HG02938 (cell line): ENCODE measurements around the gene CENPT.
A peak's percentile ranks its signal among the peaks of the same experiment; 100 is the strongest.

Experiments used
- ATAC-seq: cut with Tn5 transposase; IDR thresholded peaks from one replicate; pipeline ENCODE4 v1.9.1; 2021; ENCODE audit warnings: mild to moderate bottlenecking, moderate library complexity; ENCODE audit not compliant: unreplicated experiment

The CENPT gene, protein sequence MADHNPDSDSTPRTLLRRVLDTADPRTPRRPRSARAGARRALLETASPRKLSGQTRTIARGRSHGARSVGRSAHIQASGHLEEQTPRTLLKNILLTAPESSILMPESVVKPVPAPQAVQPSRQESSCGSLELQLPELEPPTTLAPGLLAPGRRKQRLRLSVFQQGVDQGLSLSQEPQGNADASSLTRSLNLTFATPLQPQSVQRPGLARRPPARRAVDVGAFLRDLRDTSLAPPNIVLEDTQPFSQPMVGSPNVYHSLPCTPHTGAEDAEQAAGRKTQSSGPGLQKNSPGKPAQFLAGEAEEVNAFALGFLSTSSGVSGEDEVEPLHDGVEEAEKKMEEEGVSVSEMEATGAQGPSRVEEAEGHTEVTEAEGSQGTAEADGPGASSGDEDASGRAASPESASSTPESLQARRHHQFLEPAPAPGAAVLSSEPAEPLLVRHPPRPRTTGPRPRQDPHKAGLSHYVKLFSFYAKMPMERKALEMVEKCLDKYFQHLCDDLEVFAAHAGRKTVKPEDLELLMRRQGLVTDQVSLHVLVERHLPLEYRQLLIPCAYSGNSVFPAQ

DNA sequence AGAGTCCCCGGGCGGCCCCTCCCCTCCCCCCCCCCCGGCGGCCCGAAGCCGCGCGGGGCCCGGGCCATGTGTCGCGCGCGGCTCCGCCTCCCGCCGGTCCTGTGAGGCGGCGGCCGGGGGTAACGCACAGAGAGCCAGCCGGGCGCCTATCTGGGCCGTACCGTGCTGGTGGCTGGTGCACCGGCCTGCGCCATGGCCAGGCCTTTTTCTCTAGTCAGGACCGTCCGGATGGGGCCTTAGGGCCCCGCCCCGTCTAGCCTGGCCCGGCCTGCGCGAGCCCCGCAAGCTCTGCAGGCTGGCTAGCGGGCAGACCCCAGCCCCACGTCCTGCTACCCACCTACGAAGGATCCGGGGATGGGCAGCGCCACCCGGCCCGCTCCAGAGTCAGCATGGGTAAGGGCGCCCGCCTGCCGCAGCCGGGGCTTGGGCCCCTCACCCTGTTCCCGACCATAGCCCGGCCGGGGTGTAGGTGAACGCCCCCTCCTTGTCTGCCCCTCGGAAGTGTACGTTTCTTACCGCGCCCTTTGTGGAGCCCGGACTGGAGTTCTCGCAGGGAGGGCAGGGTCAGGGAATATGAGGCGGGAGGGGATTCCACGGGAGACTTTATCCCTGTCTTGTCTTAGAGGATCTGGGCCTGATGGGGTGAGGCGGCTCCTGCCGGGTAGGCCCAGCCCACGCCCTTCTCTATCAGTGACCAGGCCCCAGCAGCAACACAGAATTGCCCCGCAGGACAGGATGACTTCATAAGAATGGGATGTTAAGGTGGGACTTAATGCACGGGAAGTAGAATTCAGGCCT lies at the start of gene CENPT:
Gene CENPT, minus strand, starts transcription at position 630 of the 798 bp plus-strand sequence. CDS start 13,834 bp downstream, outside the sequence.
- peak; percentile 27 for ATAC-seq

DNA sequence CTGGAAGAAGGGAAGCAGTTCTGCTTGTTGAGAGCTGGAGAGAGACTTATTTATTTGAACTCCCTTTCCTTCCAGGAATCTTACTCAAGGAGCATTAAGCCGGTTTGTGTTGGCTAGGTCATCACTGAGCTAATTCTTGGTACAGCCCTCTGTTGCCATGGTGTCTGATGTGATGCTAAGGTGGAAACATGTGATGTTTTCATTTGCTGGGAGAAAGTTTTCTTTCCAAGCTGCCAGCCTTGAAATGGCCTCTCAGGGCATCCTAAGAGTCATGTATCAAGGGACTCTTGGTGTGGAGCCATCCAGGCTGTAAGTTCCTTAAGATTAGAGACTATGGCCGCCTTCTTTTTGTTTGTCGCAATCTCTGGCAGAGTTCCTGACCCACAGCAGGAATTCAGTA lies 49.7 kb upstream of the CENPT start:
- no peak for ATAC-seq

DNA sequence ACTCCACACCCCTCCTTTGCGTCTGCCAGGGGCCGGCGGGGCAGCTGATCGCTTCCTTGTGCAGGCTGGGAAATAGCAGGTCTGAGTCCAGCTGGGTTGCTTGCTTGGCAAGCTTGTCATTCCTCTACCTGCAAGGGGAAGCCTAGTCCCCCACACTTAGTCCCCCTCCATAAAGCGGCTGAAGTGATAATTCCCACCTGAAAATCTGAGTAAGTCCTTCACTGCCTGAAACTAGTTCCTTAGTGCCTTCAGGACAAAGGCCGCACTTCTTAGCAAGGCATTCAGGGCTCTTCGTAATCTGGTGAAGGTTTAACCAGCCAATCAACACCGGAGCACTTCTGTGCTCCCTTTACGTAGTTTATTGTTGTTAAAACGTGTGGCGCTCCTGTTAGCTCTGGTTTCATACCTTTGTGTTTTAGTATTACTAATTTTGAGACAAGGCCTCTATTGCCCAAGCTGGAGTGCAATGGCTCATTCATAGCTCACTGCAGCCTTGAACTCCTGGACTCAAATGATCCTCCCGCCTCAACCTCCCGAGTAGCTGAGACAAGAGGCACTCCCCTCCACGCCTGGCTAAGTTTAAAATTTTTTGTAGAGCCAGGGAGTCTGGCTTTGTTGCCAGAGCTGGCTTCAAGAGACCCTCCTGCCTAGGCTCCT lies 46.4 kb upstream of the CENPT start:
- ATAC-seq: no peak

DNA sequence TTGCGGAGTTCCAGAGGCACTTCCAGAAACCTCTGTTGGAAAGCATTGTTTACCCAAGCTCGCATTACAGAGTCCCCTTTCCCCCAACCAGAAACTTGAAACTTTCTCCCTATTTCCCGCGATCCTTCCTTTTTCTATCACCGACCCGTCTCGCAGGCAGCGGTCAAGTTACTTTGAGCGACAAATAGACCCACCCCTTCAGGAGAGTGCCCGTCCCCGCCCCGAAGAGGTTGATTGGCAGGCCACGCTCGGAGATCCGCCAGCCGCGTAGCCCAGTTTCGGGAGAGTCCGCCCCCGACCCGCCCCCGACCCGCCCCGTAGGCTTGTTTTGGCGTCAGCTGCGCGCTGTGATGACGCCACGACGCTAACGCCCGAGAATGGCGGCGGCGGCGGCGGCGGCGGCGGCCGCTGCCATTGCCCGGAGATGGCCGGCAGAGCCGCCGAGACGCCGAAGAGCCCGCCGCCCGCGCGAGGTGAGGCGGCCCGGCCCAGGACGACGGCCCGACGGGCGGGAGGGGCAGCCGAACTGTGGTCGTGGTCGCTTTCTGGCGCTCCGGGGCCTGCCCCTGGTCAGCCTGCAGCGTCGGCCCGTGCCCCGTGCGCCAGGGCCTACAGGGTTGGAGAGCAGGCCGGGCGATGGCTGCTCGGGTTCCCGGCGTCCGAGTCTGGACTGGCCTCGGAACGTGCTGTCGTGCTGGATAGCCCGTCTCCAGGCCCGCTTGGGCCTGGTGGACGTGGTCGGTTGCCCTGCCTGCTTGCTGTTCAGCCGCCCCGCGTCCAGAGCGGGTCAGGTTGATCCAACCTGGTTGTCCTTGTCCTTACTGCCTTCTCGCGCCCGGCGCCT lies 45.6 kb upstream of the CENPT start, which contains the start of gene PSKH1:
Gene PSKH1, plus strand, starts transcription at position 356 of the 844 bp plus-strand sequence. CDS start 15,496 bp downstream, outside the sequence.
- ATAC-seq: peak; percentile 82

DNA sequence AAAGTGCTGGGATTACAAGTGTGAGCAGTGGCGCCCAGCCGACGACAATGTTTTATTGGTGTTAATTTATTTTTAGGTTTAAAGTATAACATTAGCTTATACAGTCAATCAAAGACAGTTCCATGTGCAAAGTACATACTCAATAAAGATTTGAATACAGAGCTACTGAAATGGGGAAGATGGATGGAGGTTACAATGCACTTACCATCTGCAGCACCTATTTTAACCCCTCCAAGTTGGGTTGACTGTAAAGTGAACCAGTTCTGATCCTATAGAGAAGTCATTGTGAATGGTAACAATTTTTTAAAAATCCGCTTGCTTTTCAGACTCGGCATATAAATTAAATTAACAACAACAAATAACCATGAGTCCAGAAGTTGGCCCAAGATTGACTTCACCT lies 44.9 kb upstream of the CENPT start:
- no peak for ATAC-seq

DNA sequence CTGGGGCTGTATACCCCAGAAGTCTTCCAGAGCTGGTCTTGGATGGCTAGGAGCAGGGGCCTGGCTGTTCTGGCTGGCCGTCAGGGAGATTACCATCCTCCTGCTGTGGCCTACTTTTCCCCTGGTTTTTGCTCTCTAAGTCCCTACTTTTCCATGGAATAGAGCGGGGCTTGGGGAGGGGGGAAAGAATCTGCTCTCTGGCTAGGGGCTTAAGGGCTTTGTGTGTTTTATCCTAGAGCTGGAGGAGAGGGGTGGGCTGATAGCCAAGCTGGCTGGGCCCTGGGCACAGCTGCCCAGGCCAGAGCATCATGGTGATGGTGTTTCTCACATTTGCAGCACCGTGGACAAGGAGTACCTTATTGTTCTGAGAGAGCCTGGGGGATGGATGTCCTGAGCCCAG lies 40.8 kb upstream of the CENPT start:
- no peak for ATAC-seq

DNA sequence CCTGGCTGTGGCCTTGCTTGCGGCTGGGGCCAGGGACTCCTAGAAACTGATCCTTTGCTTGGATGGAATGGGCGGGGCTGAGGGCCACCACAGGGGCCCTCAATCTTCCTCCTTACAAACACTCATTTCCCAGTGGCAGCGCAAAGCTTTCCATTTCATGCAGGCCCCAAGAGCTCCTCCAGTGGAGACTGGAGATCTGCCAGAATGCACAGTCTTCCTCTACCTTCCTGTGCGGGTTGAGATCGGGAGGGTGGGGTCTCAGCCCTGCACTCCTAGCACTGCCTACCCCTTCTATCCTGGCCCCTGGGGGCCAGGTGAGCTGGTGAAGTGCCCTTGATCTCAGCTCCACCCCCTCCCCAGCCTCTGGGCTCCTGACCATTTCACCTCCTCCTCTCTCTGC lies 38.9 kb upstream of the CENPT start:
- ATAC-seq: no peak

DNA sequence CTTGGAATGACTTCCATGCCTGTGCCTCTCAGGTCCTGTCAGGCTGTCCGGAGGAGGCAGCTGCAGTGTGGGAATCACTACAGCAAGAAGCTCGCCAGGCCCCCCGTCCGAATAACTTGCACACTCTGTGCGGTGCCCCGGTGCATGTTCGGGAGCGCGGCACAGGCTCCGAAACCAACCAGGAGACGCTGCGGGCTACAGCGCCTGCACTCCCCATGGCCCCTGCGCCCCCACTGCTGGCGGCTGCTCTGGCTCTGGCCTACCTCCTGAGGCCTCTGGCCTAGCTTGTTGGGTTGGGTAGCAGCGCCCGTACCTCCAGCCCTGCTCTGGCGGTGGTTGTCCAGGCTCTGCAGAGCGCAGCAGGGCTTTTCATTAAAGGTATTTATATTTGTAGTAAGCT lies 38.5 kb upstream of the CENPT start:
- ATAC-seq: no peak

DNA sequence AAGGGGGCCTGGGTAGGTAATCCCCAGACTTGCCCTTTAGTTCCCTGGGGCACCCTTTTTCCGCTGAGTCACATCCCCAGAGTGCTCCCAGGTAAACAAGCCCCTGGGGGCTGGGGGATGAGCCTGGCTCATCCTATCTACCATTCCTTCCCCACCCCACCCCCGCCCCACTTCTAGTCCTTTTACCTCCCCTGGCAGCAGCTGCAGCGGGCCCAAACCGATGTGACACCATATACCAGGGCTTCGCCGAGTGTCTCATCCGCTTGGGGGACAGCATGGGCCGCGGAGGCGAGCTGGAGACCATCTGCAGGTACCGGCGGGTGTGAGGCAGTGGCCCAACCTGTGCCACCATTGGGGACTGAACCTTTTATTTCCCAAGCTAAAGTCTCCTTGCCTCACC lies 38.1 kb upstream of the CENPT start:
- ATAC-seq: no peak

DNA sequence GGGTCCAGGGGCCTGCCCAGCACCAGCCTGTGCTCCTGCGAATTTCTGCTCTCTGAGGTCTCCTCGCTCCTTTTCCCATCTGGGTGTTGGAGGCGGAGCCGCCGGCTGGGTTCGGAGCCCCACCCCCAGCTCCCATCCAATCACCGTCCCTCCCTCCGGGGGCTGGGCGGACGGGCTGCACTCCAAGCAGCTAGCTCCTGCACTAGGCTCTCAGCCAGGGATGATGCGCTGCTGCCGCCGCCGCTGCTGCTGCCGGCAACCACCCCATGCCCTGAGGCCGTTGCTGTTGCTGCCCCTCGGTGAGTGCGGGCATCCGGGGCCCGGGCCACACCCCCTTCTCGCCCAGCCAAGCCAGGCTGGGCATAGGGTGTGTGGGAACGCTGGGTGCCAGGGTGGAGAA lies 37.2 kb upstream of the CENPT start, which contains the start of gene NRN1L:
Gene NRN1L, plus strand, starts transcription at position 202 of the 400 bp plus-strand sequence. Its CDS starts 19 bp downstream, at position 221.
- ATAC-seq: no peak

DNA sequence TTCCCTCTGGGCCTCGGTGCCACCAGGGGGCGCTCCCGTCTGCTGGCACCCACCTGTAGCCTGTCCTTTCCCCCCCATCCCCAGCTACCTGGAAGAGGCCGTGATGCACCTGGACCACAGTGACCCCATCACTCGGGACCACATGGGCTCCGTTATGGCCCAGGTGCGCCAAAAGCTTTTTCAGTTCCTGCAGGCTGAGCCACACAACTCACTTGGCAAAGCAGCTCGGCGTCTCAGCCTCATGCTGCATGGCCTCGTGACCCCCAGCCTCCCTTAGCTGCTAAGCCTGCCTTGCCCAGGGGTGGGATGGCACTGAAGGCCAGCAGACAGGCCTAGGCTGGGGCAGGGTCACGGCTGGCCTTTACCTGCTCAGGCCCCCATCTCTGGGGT lies 36.4 kb upstream of the CENPT start:
- no peak for ATAC-seq

DNA sequence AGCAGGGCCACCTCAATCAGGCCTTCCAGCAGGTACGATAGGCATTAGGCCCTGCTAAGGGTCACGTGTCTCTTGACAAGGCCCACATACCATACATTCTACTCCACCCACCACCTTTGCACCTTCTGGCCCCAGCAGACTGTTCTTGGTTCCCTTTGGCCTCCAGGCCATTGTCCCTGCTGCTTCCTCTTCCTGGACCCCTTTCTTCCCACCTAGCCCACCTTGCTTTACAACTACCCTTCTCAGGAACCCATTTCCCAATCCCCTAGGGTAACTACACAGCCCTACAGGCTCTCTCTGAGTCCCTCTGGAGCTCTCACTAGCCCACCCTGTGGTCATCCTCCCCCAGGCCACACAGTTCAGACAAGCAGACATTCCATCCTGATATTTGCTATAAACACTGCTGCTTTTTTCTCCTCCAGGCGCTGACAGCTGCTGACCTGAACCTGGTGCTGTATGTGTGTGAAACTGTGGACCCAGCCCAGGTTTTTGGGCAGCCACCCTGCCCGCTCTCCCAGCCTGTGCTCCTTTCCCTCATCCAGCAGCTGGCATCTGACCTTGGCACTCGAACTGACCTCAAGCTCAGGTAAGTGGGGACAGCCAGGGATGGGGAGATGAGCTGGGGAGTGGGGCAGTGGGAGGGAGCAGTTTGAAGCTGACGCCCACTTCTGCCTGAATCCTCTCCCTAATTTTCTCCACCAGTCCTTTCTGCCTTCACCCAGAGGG lies 35.8 kb upstream of the CENPT start:
- no peak for ATAC-seq

DNA sequence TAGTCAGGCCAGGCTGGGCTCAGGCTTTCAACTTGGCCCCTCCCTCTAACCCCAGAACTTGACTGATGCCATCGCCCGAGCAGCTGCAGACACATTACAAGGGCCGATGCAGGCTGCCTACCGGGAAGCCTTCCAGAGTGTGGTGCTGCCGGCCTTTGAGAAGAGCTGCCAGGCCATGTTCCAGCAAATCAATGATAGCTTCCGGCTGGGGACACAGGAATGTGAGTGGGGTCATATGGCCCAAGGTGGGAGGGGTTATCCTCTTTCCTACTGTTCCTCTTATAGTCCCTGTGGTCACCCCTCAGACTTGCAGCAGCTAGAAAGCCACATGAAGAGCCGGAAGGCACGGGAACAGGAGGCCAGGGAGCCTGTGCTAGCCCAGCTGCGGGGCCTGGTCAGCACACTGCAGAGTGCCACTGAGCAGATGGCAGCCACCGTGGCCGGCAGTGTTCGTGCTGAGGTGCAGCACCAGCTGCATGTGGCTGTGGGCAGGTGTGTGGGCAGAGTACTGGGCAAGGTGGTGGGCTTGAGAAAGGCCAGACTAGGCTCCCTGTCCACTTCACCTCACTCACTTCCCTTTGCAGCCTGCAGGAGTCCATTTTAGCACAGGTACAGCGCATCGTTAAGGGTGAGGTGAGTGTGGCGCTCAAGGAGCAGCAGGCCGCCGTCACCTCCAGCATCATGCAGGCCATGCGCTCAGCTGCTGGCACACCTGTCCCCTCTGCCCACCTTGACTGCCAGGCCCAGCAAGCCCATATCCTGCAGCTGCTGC lies 35.1 kb upstream of the CENPT start:
- no peak for ATAC-seq

DNA sequence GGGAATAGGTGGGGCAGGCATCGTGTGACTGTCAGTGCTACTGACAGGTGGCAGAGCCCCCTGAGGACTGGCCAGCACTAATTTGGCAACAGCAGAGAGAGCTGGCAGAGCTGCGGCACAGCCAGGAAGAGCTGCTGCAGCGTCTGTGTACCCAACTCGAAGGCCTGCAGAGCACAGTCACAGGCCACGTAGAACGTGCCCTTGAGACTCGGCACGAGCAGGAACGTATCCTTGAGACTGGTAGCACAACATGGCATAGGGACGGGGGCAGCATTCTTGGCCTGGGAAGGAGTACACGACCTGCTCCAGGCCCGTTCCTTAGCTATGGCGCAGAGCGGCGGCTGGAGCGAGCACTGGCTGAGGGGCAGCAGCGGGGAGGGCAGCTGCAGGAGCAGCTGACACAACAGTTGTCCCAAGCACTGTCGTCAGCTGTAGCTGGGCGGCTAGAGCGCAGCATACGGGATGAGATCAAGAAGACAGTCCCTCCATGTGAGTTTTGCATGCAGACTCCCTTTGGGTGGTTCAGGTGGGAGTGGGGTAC lies 34.2 kb upstream of the CENPT start:
- ATAC-seq: no peak

DNA sequence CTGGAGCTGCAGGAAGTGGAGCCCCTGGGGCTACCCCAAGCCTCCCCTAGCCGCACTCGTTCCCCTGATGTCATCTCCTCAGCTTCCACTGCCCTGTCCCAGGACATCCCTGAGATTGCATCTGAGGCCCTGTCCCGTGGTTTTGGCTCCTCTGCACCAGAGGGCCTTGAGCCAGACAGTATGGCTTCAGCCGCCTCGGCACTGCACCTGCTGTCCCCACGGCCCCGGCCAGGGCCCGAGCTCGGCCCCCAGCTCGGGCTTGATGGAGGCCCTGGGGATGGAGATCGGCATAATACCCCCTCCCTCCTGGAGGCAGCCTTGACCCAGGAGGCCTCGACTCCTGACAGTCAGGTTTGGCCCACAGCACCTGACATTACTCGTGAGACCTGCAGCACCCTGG lies 33.1 kb upstream of the CENPT start:
- ATAC-seq: no peak

DNA sequence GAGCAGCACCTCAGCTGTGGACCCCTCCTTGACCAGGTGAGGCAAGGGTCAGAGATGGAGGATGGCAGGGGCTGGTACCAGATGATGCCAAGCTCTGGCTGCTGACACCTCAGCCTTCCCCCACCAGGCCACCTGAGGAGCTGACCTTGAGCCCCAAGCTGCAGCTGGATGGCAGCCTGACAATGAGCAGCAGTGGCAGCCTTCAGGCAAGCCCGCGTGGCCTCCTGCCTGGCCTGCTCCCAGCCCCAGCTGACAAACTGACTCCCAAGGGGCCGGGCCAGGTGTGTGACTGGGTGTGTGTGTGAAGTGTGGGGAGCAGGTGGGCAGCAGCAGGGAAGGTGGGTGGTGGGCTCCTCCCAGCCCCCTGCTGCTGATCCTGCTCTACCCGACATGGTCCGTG lies 32.4 kb upstream of the CENPT start:
- ATAC-seq: no peak

DNA sequence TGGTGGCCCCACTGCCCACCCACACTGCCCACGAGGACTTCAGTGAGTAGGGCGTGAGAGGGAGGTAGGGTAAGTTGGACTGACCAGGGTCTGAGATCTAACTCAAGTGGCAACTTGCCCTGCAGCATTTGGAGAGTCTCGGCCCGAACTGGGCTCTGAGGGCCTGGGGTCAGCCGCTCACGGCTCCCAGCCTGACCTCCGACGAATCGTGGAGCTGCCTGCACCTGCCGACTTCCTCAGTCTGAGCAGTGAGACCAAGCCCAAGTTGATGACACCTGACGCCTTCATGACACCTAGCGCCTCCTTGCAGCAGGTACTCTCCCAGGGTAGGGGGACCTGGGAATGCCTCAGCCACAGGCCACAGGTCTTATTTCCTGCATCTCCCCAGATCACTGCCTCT lies 32.0 kb upstream of the CENPT start:
- ATAC-seq: no peak

DNA sequence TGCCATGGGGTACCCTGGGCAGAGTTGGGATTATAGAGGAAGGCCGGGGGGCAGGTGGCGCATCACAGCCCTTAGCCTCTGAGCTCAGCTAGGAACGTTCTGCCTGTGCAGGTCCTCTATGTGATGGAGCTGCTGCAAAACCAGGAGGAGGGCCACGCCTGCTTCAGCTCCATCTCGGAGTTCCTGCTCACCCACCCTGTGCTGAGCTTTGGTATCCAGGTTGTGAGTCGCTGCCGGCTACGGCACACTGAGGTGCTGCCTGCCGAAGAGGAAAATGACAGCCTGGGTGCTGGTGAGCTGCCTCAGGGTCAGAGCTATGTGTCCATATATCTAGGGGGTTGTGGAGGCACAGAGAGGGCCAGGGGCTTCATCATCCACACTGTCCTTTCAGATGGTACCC lies 31.4 kb upstream of the CENPT start:
- ATAC-seq: no peak

DNA sequence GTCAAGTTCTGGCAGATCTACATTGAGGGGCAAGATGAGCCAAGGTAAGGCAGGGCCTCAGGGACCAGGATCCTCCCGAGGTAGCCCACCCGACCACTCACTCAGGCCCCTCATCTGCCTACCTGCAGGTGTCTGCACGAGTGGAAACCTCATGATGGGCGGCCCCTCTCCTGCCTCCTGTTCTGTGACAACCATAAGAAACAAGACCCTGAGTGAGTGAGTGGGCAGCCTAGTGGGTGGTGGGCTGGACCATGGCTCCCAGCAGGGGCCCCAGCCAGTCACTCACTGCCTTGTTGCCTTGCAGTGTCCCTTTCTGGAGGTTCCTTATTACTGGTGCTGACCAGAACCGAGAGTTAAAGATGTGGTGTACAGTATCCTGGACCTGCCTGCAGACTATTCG lies 30.7 kb upstream of the CENPT start:
- ATAC-seq: no peak
